ENCODE measurements around the gene PRLHR.

Gene PRLHR

GRCh38 chr10:118565301-118566075 lies 30.0 kb downstream of the PRLHR start:
- DNase-seq (ENCODE audit: low spot score): no peak
- Histone ChIP-seq H3K27ac (no peak overlapping the region), H3K4me3 (no peak overlapping the region)
- TF ChIP-seq, protein P1, sequence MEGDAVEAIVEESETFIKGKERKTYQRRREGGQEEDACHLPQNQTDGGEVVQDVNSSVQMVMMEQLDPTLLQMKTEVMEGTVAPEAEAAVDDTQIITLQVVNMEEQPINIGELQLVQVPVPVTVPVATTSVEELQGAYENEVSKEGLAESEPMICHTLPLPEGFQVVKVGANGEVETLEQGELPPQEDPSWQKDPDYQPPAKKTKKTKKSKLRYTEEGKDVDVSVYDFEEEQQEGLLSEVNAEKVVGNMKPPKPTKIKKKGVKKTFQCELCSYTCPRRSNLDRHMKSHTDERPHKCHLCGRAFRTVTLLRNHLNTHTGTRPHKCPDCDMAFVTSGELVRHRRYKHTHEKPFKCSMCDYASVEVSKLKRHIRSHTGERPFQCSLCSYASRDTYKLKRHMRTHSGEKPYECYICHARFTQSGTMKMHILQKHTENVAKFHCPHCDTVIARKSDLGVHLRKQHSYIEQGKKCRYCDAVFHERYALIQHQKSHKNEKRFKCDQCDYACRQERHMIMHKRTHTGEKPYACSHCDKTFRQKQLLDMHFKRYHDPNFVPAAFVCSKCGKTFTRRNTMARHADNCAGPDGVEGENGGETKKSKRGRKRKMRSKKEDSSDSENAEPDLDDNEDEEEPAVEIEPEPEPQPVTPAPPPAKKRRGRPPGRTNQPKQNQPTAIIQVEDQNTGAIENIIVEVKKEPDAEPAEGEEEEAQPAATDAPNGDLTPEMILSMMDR (IDR thresholded peaks at IDR 0.05): no peak

DNA sequence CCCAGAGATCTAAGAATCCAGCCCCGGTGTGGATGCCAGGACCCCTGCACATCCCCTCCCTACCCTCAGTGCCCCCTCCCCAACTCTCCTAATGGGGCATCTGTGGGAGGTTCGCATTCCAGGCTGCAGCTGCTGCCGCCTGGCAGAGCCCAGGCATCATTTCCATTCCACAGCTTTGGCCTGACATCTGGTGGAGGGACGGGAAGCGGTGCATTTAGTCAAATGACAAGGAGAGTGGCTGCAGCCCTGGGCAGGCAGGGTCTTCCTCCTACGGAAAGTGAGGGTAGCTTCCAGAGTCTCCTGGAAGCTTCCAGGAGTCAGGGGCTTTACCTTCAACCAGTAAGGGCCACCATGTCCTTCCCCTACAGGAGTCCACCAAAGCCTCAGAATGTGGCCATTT lies 30.8 kb downstream of the PRLHR start:
- H3K27ac ChIP-seq: no peak overlapping the region
- H3K4me3 ChIP-seq: no peak overlapping the region
- DNase-seq (ENCODE audit: low spot score): no peak
- TF ChIP-seq, protein P1 (IDR thresholded peaks at IDR 0.05): no peak

- TF ChIP-seq, protein P1 (IDR thresholded peaks at IDR 0.05): no peak
- Histone ChIP-seq H3K27ac (no peak overlapping the region), H3K4me3 (no peak overlapping the region)
- no peak for DNase-seq (ENCODE audit: low spot score)
These were observed 31.3 kb downstream of the PRLHR start for GRCh38 chr10:118564114-118564513.

- Histone ChIP-seq H3K27ac (peak overlapping the region in 1 of 2 donors; percentile 49), H3K4me3 (no peak overlapping the region)
- TF ChIP-seq, protein P1 (IDR thresholded peaks at IDR 0.05): no peak
- DNase-seq (ENCODE audit: low spot score): no peak
These were observed 32.0 kb downstream of the PRLHR start for GRCh38 chr10:118563373-118563890.

DNA sequence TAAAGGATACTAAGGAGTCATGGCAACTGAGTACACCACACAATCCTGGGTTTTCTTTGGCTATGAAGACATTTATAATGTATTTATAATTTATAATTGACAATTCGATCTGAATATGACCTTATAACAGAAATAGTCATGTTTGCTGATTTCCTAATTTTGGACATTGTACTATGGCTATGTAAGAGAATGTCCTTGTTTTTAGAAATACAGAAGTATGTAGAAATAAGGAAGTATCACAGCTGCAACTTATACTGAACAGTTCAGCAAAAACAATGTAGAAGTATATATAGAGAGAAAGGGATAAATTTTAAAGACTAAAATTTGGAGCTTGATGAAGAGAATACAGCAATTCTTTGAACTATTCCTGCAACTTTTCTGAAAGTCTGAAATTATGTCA lies 32.6 kb downstream of the PRLHR start:
- Histone ChIP-seq H3K27ac (no peak overlapping the region), H3K4me3 (no peak overlapping the region)
- TF ChIP-seq, protein P1 (IDR thresholded peaks at IDR 0.05): no peak
- DNase-seq (ENCODE audit: low spot score): no peak

DNA sequence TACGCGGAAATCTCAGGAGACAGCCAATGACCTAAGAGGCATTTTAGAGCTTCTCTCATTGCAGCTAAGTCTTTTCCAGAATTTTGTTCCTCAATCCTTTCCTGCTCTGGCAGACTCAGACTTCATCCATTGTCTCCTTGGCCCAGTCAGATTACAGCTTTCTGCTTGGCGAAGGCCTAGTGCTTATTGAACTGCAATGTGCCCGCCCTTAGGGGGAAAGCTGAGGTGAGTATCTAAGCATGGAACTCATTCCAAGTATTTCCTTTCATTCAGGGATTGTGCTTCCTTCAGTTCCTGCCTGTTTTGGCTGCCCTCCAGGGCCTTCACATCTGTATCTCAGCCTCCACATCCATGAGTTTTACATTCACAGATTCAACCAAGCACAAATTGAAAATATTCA lies 37.5 kb downstream of the PRLHR start:
- no peak overlapping the region for H3K27ac ChIP-seq
- TF ChIP-seq, protein P1 (IDR thresholded peaks at IDR 0.05): no peak
- no peak for DNase-seq (ENCODE audit: low spot score)
- H3K4me3 ChIP-seq: no peak overlapping the region

DNA sequence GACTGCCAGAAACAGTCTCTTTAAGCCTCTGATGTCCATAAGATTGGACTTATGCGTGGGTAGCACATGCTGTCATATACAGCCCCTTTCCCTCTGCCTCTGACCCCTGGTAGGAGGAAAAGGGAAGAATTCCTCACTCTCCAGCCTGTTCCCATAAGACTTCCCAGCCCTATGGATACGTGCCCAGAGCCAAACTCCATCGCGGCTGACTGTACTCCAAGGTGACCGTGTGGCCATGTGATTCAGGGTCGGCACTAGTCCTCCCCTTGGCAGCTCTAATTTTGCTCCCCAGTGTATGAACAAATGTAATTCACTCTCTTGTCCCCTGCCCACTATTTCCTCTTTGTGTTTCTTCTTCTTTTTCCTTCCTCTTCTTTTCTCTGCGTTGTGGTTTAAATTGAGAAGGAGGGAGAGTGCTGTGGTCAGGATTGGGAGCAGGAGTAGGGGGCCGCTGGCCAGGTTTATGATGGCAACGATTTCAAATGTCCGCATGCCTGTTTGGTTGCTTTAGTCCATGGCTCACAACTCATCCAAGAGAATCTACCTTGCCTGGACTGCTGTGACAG lies 43.8 kb downstream of the PRLHR start:
- DNase-seq (ENCODE audit: low spot score): no peak
- Histone ChIP-seq H3K27ac (no peak overlapping the region), H3K4me3 (no peak overlapping the region)
- TF ChIP-seq, protein P1 (IDR thresholded peaks at IDR 0.05): no peak
